CD4-positive, alpha-beta T cell treated with Interleukin-15 for 4 hours (primary cell): ENCODE results near the gene KLLN.
A peak's percentile ranks its signal among the peaks of the same experiment; 100 is the strongest.
"Not testable (repeated sequence)": the region's sequence is repeated elsewhere in the genome, so short reads cannot be mapped to it uniquely, and the experiment has no call there.

ENCODE experiments used
- DNase-seq: peaks from one replicate; pipeline ENCODE4 v3.0.0-alpha.2; 2020; ENCODE audit warnings: low spot score

KLLN gene, protein sequence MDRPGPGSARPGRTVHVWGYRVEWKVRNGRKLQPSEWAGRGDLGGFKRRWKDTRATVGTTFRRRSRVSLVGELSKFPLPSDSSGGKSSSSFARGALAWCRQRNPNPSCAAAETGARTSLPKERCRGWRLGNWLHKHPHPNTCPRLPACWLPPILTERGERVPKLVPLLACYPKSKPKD

DNA sequence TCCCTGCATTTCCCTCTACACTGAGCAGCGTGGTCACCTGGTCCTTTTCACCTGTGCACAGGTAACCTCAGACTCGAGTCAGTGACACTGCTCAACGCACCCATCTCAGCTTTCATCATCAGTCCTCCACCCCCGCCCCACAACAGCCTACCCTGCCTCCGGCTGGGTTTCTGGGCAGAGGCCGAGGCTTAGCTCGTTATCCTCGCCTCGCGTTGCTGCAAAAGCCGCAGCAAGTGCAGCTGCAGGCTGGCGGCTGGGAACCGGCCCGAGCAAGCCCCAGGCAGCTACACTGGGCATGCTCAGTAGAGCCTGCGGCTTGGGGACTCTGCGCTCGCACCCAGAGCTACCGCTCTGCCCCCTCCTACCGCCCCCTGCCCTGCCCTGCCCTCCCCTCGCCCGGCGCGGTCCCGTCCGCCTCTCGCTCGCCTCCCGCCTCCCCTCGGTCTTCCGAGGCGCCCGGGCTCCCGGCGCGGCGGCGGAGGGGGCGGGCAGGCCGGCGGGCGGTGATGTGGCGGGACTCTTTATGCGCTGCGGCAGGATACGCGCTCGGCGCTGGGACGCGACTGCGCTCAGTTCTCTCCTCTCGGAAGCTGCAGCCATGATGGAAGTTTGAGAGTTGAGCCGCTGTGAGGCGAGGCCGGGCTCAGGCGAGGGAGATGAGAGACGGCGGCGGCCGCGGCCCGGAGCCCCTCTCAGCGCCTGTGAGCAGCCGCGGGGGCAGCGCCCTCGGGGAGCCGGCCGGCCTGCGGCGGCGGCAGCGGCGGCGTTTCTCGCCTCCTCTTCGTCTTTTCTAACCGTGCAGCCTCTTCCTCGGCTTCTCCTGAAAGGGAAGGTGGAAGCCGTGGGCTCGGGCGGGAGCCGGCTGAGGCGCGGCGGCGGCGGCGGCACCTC lies at the start of gene KLLN, which contains the start of gene PTEN:
TSS of gene KLLN (minus strand) at position 481 of the 891 bp plus-strand sequence. CDS start 1,046 bp downstream, outside the sequence.
TSS of gene PTEN (plus strand) at position 573 of the 891 bp plus-strand sequence. CDS start 845 bp downstream, outside the sequence.
- DNase-seq, result peak; percentile 82

DNA sequence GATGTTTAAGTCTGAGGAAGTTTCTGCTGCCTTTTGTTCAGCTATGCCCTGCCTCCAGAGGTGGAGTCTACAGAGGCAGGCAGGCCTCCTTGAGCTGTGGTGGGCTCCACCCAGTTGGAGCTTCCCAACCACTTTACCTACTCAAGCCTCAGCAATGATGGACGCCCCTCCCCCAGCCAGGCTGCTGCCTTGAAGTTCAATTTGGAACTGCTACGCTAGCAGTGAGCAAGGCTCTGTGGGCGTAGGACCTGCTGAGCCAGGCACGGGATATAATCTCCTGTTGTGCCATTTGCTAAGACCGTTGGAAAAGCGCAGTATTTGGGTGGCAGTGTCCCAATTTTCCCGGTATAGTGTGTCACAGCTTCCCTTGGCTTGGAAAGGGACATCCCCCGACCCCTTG lies 40.1 kb upstream of the KLLN start:
- DNase-seq, result not testable (repeated sequence)

DNA sequence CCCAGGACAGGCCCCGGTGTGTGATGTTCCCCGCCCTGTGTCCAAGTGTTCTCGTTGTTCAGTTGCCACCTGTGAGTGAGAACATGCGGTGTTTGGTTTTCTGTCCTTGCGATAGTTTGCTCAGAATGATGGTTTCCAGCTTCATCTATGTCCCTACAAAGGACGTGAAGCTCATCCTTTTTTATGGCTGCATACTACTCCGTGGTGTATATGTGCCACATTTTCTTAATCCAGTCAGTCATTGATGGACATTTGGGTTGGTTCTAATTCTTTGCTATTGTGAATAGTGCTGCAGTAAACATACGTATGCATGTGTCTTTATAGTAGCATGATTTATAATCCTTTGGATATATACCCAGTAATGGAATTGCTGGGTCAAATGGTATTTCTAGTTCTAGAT lies 34.6 kb upstream of the KLLN start:
- not testable (repeated sequence) for DNase-seq

DNA sequence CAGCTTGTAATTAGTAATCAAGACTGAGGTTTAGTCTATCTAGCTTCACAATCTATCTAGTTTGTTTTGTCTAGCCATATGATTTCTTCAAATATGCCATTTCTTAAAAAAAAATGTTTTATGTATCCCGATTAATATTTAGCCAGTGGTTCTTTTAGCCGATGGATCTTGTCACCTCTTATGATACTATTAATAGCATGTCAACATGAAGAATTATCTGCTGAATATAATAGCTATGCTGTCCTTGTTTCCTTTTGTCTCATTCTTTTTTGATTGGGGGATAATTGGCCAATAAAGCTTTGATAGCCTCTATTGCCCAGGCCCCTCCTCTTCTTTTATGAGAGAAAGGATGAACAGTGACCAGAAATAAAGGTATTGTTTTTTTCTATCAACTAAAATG lies 32.9 kb upstream of the KLLN start:
- DNase-seq, result no peak

DNA sequence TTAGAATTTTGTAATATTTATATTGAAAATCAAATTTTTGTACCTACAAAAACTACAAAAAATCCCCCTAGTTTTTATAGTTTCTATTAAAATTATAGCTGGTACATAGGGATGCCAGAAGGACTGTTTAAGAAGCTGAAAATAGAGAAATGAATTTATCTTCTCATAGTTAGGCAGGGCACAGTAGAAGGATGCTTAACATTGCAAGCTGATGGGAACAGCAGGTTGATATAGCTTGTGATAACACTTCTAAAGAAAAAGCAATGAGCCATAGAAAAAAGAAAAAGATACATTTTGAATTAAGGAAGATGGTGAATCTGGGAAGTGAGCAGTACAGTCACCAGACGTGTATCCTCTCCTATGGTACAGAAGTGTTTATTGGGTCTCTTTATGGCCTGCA lies 32.1 kb upstream of the KLLN start:
- no peak for DNase-seq

DNA sequence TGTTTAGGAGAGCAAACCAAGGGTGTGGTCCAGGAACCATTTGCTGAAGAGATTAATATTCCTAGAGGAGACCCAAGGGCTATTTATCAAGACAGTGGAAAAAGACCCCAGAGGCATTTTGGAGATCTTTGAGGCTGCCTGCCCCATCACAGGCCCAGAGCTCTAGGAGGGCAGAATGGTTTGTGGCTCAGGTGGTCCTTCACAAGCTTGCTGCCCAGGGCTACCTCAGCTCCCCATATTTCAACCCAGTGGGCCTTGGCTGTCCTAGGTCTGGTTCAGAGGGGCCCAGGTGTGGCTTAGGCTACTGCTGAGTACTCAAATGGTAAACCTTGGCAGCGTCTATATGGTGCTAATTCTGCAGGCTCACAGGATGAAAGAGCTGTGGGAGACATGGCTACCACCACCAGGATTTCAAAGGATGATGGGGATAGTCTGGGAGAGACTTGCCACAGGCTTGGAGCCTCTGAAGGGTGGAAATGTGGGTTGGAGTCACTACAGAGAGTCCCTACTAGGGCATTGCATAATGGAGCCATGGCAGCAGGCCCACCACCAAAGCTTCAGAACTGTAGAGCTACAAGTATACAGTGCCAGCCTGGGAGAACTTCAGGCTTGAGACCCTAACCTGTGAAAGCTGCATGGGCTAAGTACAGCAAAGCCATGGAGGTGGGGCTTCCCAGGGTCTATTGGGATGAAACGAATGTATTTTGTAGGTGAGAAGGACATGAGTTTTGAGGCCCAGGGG lies 24.4 kb upstream of the KLLN start:
- no peak for DNase-seq

DNA sequence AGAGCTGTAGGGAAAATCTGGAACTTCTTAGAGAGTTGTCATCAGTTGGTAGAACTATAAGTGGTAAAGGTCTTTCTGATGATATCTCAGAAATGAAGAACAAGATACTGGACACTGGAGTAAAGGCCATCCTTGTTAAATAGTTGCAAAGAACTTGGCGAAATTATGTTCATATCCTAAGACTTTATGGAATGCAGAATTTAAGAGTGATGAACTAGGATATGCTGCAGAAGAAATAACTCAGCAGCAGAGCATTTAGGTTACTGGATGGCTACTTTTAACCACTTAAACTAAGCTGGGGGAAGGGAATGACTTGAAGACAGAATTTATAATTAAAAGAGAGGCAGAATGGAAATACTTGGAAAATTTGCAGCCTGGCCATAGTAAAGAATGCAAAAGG lies 23.8 kb upstream of the KLLN start:
- no peak for DNase-seq

DNA sequence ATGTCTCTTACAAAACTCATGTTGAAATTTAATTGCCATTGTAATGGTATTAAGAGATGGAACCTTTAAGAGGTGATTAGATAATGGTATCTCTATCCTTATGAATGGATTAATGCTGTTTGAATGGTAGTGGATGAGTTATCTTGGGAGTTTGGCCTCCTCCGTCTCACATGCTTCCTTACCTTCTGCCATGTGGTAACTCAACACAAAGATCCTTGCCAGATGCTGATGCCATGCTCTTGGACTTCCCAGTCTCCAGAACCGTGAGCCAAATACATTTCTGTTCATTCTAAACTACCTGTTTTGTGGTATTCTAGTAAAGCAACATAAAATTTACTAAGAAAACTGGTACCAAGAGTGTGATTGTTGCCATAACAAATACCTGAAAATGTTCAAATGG lies 23.3 kb upstream of the KLLN start:
- DNase-seq, result no peak

DNA sequence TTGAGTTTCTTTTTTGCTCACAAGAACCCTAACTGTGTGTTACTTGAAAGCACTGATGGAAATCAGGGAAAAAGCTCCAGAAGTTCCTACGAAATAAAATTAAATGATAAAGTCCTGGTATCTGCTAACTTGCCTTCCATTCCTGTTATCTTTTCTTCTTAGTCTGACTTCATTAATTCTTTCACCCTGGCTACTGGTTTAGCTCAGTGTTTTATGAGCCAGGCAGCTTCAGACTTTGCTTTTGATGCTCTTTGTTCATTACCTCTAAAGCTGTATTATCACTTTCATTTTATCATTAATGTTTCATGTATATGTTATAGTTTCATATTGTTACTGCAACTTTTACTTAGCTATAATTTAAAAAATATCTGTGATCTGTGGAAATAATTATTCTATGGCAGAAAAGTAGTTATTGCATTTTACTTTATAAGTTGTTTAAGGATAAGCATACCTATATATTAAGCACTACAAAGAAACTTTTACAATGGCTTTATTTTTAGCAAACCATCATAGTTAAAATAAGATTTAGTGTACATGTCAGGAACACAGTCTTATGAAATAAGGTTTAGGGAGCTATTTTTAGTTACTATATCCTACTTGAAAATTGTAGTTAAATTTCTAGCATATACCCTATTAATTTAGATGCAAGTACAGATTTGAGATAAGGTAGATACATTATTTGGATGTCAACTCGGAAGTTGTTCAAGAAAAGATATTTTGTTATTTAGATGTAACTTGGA lies 19.4 kb upstream of the KLLN start:
- DNase-seq, result no peak

DNA sequence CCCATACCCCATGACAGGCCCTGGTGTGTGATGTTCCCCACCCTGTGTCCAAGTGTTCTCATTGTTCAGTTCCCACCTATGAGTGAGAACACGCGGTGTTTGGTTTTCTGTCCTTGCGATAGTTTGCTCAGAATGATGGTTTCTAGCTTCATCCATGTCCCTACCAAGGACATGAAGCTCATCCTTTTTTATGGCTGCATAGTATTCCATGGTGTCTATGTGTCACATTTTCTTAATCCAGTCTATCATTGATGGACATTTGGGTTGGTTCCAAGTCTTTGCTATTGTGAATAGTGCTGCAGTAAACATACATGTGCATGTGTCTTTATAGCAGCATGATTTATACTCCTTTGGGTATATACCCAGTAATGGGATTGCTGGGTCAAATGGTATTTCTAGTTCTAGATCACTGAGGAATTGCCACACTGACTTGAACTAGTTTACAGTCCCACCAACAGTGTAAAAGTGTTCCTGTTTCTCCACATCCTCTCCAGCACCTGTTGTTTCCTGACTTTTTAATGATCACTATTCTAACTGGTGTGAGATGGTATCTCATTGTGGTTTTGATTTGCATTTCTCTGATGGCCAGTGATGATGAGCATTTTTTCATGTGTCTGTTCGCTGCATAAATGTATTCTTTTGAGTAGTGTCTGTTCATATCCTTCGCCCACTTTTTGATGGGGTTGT lies 18.2 kb upstream of the KLLN start:
- not testable (repeated sequence) for DNase-seq

DNA sequence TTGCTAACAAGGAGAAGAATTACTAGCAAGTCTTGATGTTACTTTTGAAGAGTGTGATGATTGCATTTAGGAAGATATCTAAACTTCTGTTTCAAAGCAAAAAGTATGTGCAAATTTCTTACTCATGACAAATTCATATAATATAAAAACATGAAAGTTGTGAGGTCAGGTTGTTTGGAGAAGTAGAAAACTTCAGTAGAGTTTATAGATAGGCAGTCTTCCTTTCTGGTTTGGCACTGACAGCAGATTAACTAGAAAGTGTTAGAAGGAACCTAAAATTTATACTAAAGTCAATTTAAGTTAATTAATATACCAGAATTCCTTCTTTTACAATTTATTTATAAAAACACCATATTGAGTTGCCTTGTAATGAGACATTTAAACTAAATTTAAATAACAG lies 17.0 kb upstream of the KLLN start:
- DNase-seq, result no peak

DNA sequence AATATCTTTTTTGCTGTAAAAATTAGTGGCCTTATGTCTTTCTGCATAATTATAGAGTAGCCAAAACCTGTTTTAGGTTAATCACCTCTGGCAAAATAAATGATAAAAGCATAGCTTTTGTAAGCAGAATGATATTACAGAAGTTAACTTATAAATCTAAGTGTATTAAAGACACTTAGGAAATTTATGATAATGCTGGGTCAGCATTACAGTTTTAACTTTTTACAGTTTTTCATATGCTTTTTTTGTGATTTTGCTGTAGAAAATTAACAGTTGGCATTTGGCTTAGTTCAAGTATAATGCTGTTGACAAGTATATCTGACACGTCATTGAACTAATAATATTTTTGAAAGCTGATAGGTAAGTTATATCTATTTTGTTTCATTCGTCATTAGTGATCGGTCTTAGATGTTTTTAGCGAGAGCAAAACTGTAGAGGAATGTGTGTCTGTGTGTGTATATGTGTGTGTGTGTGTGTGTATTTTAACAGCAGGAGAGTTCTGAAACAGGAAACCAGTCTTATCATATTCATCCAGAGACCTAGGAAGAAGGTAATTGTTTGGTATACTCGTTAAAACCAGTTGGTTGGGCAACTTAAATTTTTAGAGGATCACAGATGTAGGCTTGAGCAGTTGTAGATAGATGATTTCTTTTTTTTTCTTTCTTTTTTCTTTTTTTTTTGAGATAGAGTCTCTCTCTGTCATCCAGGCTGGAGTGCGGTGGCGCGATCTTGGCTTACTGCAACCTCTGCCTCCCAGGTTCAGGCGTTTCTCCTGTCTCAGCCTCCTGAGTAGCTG lies 15.5 kb upstream of the KLLN start:
- DNase-seq, result no peak

DNA sequence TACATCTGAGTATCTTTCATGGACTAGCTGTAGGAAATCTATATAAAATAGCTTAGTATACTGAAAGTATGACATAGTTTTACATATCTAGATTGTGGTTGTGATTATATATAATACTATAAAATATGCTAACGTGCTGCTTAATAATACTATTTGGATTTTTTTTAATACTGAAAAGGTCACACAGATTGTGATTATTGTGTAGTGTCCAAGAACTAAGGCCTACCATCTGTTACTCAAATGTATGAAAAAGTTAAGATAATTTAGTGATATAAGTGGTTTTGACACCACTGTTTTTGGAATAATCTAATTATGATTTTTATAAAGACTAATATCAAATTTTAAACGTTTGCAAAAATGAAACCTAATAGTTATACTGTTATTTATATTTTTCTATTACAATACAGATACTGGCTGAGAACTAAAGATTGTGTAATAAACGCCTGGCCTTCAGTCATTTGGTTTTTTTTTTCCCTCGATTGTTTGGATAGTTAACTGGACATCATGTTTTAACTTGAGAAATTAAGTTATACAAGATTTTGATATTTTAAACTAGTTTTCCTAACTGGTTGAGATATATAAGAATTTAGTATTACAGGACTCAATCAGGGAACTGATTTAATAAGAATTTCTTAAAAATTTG lies 12.7 kb upstream of the KLLN start:
- no peak for DNase-seq

DNA sequence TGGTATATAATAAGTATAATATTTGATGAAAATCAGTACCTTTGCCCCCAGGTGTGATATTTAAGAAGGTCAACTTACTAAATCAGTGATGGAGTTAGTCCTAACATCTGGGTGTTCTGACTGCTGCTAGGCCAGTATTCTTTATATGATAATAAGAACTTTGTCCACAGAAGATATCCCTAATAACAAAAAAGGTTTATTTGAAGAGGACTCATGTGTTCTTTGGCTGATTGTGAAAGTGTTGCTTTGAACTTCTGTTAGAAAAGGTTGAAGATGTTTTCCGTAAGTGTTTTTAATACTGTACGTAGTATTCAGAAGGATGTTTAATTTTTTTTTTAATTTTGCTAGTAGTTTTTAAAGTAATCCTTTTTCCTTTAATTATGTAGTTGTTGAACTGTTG lies 10.3 kb upstream of the KLLN start:
- DNase-seq, result no peak

DNA sequence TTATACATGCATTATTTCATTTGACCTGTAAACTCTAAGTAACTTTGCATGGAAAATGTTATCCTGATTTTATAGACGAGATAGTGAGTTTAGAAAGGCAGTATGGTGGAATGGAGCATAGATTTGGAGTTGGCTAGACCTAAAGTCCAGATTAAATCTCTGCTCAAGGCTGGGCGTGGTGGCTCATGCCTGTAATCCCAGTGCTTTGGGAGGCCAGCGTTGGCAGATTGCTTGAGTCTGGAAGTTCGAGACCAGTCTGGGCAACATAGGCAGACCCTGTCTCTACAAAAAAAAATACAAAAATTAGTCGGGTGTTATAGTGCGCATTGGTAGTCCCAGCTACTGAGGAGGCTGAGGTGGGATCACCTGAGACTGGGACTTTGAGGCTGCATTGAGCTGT lies 9.5 kb upstream of the KLLN start:
- no peak for DNase-seq

DNA sequence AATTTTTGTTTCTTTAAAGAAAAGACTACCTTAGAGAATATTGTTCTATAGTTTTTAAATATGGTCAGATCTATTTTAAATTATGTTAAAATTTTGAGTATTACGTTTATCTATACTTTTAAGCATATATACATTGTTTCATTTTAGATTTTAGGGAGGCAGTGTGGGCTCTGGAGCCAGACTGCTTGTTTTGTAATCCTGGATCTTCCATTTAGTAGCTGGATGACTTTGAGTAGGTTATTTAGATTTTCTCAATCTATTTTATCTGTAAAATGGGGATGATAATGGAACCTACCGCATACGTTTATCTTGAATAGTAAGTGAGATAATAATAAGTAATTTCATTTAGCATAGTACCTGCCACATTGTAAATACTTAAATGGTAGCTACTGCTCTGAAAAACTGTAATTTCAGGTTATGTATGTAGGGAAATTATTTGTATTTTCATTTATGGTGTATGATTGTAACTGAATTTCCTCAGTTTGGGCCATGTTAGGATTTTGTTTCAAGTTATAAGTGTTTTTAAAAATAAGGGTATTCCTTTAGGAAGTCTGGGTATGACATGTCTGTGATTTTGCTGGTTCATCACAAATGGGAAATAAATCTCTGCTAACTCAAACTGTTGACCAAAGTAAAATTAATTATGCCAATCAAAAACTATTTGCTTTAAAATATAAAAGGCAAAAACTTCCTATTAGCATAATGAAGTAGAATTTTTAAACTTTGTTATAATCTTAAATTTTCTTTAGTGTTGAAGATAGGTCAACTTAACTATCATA lies 6.6 kb upstream of the KLLN start:
- DNase-seq, result no peak

DNA sequence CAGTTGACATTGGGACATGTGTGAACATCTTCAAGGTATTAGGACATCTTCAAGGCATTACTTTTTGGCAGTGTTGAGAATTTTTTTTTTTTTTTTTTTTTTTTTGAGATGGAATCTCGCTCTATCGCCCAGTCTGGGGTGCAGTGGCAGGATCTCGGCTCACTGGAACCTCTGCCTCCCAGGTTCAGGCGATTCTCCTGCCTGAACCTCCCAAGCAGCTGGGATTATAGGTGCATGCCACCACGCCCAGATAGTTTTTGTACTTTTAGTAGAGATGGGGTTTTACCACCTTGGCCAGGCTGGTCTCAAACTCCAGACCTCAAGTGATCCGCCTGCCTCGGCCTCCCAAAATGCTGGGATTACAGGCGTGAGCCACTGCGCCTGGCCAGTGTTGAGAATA lies 5.8 kb upstream of the KLLN start:
- not testable (repeated sequence) for DNase-seq

DNA sequence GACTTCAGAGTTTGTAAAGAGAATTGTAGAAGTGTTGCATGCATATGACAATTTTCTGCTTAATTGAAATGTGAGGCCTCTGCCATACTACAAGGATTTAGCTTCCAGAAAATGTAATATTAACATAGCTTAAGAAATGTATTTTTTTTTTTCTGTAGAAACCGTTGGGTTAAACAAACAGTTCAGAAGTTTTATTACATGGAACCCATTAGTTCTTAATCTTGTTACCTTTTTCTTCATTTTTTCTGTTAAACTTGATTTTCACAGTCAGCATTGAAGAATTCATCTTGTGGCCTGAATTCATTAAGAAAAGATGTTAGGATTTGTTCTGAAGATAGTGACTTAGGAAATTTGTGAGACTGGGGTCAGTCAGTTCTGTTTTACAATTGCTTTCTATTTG lies 4.9 kb upstream of the KLLN start:
- DNase-seq, result no peak

DNA sequence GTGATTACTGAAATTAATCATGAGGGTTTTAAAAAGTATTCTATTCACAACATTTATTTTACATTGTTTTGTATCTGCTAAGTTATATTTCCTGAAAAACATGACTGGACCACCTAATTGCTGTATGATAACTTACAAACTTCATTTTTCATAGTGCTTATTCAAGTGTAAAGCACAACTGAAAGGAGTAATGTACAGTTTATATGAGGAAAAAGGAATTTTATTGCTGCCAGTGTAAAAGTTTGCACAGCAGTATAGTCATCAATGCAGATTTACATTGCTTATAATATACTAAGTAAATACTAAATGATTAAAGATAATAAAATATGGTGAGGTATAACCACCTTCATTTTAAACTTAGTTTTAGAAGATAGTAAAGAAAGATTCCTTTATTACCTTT lies 4.1 kb upstream of the KLLN start:
- no peak for DNase-seq
